ENCODE results near the gene DNAJB7.

DNAJB7 gene

DNA sequence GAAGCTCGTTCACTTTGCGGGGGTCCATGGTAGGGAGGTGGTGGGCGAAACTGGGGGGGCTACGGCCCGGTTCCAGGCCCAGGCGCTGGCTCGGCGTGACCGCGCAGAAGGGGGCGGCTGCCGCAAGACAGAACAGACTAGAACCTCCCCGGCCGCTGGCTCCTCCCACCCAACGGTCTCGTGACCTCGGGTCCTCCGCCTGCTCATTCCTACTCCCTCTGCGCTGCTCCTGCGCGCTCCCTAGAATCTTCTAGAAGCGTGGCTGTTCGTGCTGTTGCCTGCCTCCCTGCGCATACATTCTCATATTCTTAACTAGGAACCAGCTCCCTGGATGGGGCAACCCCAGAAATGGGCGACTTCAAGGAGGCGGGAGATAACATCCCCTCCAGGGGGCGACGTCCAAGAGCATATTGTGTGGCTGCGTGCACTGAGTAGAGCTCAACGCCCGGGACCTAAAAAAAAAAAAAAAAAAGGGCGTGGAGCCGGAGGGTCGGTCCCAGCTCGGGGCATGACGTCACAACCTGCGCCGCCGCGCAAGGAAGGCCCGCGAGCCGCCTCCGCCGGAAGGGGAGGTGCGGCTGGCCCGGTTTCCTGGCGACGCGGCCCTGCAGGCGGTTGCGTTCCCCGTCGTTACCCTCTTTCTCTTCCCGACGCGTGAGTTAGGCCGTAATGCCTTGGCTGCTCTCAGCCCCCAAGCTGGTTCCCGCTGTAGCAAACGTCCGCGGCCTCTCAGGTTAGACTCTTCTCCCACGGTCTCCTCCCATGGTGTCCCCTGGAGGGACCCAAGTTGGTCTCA is 5.2 kb downstream of the DNAJB7 start, which contains the start of the genes ST13 and XPNPEP3:
ST13 (minus strand) TSS at position 127 of the 796 bp plus-strand sequence; CDS start at position 28, 99 bp downstream.
XPNPEP3 (plus strand) TSS at position 636 of the 796 bp plus-strand sequence; CDS start at position 670, 34 bp downstream.
- peak within 1 kb of the TSS; percentile 99 for H3K4me3 ChIP-seq (ENCODE audit: low read length, poor library complexity, severe bottlenecking)
- TF ChIP-seq, protein P1, sequence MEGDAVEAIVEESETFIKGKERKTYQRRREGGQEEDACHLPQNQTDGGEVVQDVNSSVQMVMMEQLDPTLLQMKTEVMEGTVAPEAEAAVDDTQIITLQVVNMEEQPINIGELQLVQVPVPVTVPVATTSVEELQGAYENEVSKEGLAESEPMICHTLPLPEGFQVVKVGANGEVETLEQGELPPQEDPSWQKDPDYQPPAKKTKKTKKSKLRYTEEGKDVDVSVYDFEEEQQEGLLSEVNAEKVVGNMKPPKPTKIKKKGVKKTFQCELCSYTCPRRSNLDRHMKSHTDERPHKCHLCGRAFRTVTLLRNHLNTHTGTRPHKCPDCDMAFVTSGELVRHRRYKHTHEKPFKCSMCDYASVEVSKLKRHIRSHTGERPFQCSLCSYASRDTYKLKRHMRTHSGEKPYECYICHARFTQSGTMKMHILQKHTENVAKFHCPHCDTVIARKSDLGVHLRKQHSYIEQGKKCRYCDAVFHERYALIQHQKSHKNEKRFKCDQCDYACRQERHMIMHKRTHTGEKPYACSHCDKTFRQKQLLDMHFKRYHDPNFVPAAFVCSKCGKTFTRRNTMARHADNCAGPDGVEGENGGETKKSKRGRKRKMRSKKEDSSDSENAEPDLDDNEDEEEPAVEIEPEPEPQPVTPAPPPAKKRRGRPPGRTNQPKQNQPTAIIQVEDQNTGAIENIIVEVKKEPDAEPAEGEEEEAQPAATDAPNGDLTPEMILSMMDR (conservative IDR thresholded peaks at IDR 0.05; ENCODE audit: low read length) = peak; percentile 28
- no peak for TF ChIP-seq EZH2phosphoT487 (IDR thresholded peaks at IDR 0.05; ENCODE audit: borderline replicate concordance)
- peak within 1 kb of the TSS; percentile 93 for H2AFZ ChIP-seq (ENCODE audit: low read length)
- H3K36me3 ChIP-seq (ENCODE audit: insufficient read depth, low read length) = no peaks in the 10 kb centered on the region
- H3K4me1 ChIP-seq (ENCODE audit: insufficient read depth, low read length, poor library complexity, severe bottlenecking) = peaks cover 53% of the 10 kb centered on the region
- H3K27me3 ChIP-seq (ENCODE audit: insufficient read depth, low read length, poor library complexity, severe bottlenecking) = no peaks in the 10 kb centered on the region
- no peaks in the 10 kb centered on the region for H3K9me2 ChIP-seq (replicated peaks; ENCODE audit: low read depth, low read length)
- H3K9me3 ChIP-seq (ENCODE audit: insufficient read depth, low read depth, low read length) = no peaks in the 10 kb centered on the region
- peak within 1 kb of the TSS; percentile 92 for H3K4me2 ChIP-seq (ENCODE audit: low read depth, low read length, poor library complexity, severe bottlenecking)
- H3K9ac ChIP-seq (ENCODE audit: low read depth, low read length, poor library complexity, severe bottlenecking) = peak within 1 kb of the TSS; percentile 95
- peaks cover 50% of the 10 kb centered on the region for H4K20me1 ChIP-seq (ENCODE audit: insufficient read depth, low read length, poor library complexity, severe bottlenecking)
- H3F3A ChIP-seq (ENCODE audit: low read depth) = 0 out of 2 replicates have a peak, but pooled peaks cover 2% of the 10 kb centered on the region
- peaks cover 82% of the 10 kb centered on the region for H3K79me2 ChIP-seq (ENCODE audit: insufficient read depth, low read length)

DNA sequence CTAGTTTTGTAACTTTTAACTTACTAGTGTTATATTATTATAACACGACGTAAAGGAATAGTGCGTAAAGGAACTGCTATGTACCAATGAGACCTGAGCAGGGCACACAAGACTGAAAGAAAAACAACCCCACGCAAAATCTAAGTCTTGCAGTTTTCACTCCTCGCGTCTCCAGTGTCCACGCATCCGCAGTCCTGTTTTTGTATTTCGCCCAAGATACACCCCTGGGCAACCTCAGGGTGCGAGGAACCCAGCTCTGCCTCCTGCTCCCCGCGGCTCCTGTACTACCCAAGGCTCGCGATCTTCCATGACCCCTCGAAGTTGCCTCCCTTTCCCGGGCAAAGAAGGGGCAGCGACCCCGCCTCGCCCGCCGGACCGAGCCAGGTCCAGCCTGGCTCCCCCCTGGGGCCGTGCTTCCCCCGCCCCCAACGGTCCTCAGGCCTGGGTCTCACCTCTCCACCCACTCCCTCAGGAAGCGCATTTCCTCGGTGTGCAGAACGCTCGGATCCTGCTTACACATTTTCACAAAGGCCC is 5.9 kb downstream of the DNAJB7 start:
- Histone ChIP-seq H3K27me3 (ENCODE audit: insufficient read depth, low read length, poor library complexity, severe bottlenecking) (no peaks in the 10 kb centered on the region), H3K4me2 (ENCODE audit: low read depth, low read length, poor library complexity, severe bottlenecking) (peak overlapping the region; percentile 92), H3F3A (ENCODE audit: low read depth) (0 out of 2 replicates have a peak, but pooled peaks cover 2% of the 10 kb centered on the region), H2AFZ (ENCODE audit: low read length) (peak overlapping the region; percentile 93), H3K4me1 (ENCODE audit: insufficient read depth, low read length, poor library complexity, severe bottlenecking) (peaks cover 58% of the 10 kb centered on the region), H3K9me3 (ENCODE audit: insufficient read depth, low read depth, low read length) (no peaks in the 10 kb centered on the region), H3K79me2 (ENCODE audit: insufficient read depth, low read length) (peaks cover 88% of the 10 kb centered on the region), H3K9ac (ENCODE audit: low read depth, low read length, poor library complexity, severe bottlenecking) (peak overlapping the region; percentile 95), H3K36me3 (ENCODE audit: insufficient read depth, low read length) (no peaks in the 10 kb centered on the region), H3K9me2 (replicated peaks; ENCODE audit: low read depth, low read length) (no peaks in the 10 kb centered on the region), H4K20me1 (ENCODE audit: insufficient read depth, low read length, poor library complexity, severe bottlenecking) (peaks cover 54% of the 10 kb centered on the region), H3K4me3 (ENCODE audit: low read length, poor library complexity, severe bottlenecking) (peak overlapping the region; percentile 99)
- TF ChIP-seq, protein P1 (conservative IDR thresholded peaks at IDR 0.05; ENCODE audit: low read length) = no peak
- no peak for TF ChIP-seq EZH2phosphoT487 (IDR thresholded peaks at IDR 0.05; ENCODE audit: borderline replicate concordance)

DNA sequence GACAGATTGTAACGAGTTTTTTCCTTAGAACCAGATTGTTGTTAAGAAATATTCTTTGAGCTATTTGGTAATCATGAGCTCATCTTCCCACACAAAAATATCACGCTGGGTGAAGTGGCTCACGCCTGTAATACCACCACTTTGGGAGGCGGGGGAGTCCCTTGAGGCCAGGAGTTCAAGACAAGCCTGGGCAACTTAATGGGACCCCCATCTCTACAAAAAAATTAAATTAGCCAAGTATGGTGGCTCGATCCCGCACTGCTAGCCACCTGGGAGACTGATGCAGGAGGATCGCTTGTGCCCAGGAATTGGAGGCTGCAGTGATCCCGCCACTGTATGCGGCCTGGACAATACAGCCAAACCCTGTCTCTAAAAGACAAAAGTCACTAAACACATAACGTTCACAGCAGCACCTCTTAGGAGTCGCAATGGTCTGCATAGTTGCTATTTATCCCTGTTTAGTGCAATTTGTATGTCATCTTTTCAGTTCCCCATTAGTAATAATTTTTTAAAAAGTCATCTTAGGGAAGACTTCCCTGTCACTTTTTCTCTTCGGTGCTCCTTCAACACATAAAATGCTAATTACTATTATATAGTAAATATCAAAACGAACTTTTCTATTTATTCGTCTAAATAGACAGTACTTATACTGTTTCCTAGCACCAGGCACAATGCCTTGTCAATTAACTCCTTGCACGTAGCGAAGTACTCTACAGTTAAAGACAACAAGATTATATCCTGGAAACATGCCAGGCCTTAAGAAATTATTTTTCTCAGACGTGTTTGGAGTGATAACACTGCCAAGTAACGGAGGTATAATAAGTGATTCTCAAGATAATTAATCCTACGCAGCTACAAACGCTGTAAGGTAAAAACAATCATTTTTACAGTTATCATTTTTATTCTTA is 6.6 kb downstream of the DNAJB7 start:
- Histone ChIP-seq H3K27me3 (ENCODE audit: insufficient read depth, low read length, poor library complexity, severe bottlenecking) (no peaks in the 10 kb centered on the region), H2AFZ (ENCODE audit: low read length) (no peak overlapping the region), H4K20me1 (ENCODE audit: insufficient read depth, low read length, poor library complexity, severe bottlenecking) (peaks cover 57% of the 10 kb centered on the region), H3K9me2 (replicated peaks; ENCODE audit: low read depth, low read length) (no peaks in the 10 kb centered on the region), H3K36me3 (ENCODE audit: insufficient read depth, low read length) (peaks cover 1% of the 10 kb centered on the region; the same call in 1 of the 2 replicates), H3K4me1 (ENCODE audit: insufficient read depth, low read length, poor library complexity, severe bottlenecking) (peaks cover 61% of the 10 kb centered on the region), H3K4me2 (ENCODE audit: low read depth, low read length, poor library complexity, severe bottlenecking) (peak overlapping the region; percentile 92), H3K4me3 (ENCODE audit: low read length, poor library complexity, severe bottlenecking) (peak overlapping the region; percentile 99), H3F3A (ENCODE audit: low read depth) (0 out of 2 replicates have a peak, but pooled peaks cover 2% of the 10 kb centered on the region), H3K9me3 (ENCODE audit: insufficient read depth, low read depth, low read length) (no peaks in the 10 kb centered on the region), H3K9ac (ENCODE audit: low read depth, low read length, poor library complexity, severe bottlenecking) (peak overlapping the region; percentile 95), H3K79me2 (ENCODE audit: insufficient read depth, low read length) (peaks cover 90% of the 10 kb centered on the region)
- TF ChIP-seq, protein P1 (conservative IDR thresholded peaks at IDR 0.05; ENCODE audit: low read length) = no peak
- TF ChIP-seq EZH2phosphoT487 (IDR thresholded peaks at IDR 0.05; ENCODE audit: borderline replicate concordance) = no peak

All from Loucy (cell line).